ENCODE measurements around the gene TSSK6.
"Not testable (repeated sequence)": the region's sequence is repeated elsewhere in the genome, so short reads cannot be mapped to it uniquely, and the experiment has no call there.

Gene TSSK6

GRCh38 chr19:19486343-19487076 lies 28.8 kb downstream of the TSSK6 start:
- no peak for DNase-seq

GRCh38 chr19:19485998-19486290 lies 29.4 kb downstream of the TSSK6 start:
- DNase-seq, result no peak

- DNase-seq, result no peak
Measured at GRCh38 chr19:19485161-19485997, 30.0 kb downstream of the TSSK6 start.

DNA sequence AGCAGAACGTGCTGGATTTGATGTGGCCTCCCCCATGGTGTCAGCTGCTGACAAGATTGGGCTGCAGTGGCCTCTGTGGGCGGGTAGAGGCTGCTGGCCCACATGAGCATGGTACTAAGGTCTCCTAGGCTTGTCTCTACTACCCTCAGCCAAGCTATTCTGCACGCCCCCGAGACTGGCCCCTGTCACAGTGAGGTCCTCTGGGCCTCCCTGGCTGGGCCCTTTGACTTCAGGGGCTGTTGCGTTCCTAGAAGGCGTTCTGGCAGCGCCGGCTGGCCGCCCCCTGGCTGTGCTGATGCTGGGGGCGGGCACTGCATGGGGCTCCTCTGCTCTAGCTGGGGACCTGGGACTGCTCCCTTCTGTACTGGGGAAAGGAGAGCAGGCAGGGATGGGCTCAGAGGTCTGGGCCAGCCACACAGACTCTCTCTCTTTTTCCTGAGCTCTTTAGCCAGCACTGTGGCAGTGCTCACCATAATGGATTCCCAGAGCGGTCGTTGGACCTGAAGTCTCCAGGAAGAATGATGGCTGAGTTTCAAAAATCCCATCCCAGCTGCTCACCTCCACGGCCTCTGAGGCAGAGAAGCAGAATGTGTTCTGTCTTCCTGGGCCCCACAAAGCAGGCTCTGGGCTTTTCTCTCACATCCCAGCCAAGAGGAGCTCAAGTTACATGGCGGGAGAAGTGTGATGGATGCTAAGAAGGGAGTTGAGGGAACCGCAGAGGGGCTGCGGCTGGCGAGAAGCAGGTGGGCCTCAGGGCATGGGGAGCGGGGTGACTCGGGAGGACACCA lies 32.3 kb downstream of the TSSK6 start:
- no peak for DNase-seq

GRCh38 chr19:19480688-19481087 lies 34.7 kb downstream of the TSSK6 start:
- no peak for DNase-seq

GRCh38 chr19:19477705-19478383 lies 37.5 kb downstream of the TSSK6 start:
- DNase-seq, result no peak

DNA sequence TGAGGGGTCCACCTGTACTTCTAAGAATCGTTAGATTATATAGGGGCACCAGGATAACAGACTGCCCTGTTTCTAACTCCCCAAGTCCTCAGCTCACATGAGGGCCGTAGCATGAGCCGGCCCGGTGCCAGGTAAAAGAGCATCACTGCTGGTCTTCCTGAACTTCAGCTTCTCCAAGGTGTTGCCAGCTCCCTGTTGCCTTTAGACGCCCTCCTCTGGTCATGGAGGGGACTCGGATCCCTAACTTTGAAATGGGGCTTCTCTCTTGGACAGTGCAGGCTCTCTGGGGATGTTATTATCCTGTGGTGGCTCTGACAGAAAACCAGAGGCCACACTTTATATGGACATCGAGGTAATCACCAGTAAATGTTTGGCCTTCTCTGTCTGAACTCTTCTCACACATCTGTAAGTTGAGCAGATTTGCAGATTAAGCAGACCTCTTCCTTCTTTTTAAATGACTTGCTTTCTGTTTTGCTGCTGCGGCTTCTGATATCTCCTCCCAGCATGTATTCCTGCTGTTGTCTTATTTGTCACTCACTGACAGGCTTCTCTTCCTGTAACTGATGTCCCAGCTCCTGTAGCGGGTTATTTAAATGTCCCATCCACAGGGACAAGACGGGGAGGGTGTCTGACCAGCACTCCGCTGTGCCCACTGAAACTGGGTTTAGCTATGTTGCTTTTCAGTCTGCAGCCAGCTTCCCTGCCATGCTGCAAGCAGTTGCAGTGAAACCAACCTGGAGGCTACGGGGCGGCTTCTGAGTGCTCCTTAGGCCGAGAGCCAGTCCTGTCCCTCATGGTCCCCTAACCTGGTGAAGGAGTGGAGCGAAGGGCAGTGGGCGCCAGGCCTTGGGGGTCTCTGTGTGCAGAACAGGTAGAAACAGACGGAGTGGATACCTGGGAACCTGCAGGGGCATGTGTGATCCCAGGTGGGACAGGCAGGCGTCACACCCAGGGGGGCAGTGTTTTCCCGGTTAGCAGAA lies 39.2 kb downstream of the TSSK6 start:
- DNase-seq, result peak; percentile 75

GRCh38 chr19:19475015-19475765 lies 40.2 kb downstream of the TSSK6 start:
- no peak for DNase-seq

GRCh38 chr19:19472106-19472505 lies 43.2 kb downstream of the TSSK6 start:
- not testable (repeated sequence) for DNase-seq

- no peak for DNase-seq
Measured at GRCh38 chr19:19471682-19472081, 43.7 kb downstream of the TSSK6 start.

- DNase-seq, result no peak
Measured at GRCh38 chr19:19470579-19470978, 44.8 kb downstream of the TSSK6 start.

- peak; percentile 39 for DNase-seq
Measured at GRCh38 chr19:19468424-19469050, 46.8 kb downstream of the TSSK6 start.

DNA sequence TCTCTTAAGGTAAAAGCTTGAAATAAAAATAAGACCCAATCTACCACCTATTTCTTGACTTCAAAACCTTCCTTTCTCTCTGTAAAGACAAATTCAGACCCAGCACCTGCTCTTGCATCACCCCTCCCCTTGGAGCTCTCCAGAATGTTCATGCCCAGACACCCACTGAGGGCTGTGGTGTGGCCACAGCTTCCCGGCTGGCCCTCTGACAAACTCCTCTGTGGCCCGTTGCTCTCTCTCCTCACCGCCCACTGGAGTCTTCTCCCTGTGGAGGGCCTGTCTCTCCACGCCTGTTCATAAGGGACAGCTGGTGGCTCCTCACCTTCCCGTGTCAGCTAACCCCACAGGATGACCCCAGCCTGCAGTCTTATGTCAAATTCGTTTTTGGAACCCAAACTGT lies 49.1 kb downstream of the TSSK6 start:
- DNase-seq, result no peak

DNA sequence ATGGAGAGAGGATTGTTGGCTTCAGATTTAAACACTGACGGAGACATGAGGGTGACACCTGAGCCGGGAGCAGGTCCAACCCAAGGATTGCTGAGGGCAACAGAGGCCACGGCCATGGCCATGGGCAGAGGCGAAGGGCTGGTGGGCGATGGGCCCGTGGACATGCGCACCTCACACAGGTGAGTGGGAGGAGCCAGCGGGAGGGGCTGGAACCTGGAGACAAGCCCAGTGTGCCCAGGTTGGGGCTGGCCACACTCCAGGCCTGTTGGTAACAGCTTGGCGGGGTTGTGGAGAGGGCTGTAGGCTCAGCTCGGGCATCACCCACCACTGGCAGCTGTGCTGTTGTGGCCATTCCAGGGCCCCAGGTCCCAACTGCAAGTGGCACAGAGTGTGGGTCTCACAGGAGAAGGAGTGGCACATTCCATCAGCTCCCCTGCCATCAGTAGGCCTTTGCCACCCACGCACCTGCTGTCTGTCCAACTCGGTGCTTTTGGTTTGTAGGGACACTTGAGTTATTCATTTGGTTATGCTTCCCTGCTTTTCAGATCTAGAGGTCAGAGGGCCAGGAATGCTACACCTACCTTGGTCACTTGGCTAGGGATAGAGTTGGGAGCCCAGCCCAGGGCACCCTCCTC lies 49.8 kb downstream of the TSSK6 start:
- DNase-seq, result no peak

DNA sequence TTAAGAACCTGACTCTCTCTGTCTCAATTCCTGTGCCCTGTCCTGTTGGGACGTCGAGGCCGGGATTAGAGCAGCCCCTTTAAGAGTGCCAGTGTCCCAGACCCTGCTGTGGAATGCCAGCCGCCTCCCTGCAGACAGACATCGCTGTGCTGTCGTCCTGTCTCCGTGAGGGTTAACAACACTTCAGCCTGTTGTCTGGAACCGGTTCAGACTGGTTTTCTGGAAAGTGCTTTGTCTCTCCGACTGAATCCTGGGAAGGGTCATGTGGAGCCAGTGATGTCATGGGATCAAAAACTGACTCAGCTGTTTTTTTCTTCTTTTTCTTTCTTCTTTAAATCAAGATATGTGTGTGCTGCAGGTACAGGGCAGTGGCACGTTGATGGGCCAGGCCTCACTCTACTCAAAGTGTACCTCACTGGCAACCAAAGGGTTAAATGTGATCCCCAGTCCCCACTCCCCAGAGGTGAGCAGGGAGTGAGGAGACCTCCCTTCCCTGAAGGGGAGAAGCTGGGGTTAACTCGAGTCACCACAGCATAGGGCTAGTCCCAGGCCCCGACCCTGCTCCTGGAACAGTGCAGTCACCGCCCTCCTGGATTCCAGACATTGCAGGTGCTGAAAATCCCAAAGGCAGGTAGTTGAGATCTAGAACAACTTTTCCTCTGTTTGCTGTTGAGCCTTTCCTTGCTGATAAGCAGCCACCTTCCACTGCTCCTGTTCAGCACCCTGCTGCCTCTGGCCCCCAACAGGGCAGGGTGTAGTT lies 50.8 kb downstream of the TSSK6 start:
- DNase-seq, result no peak
